Measurements from ENCODE around the gene SLC25A21.

GRCh38 chr14:36659010-36659821 is 513.2 kb downstream of the SLC25A21 start:
- TF ChIP-seq CTCF (IDR thresholded peaks at IDR 0.05 in 8 of 11, conservative IDR thresholded peaks at IDR 0.05 in 3 of 11) (no peak), POLR2A (IDR thresholded peaks at IDR 0.05) (no peak)
